ENCODE data around the gene DAP. TPM values are rescaled to one million over a fixed set of nuclear protein-coding genes. Genes with fewer than 3 reads are reported as not detected.
"Not testable (repeated sequence)": the region's sequence is repeated elsewhere in the genome, so short reads cannot be mapped to it uniquely, and the experiment has no call there.

Gene DAP
- polyA plus RNA-seq, 3 donors, result 60.9 to 69.0 (median 62.3) TPM

DNA sequence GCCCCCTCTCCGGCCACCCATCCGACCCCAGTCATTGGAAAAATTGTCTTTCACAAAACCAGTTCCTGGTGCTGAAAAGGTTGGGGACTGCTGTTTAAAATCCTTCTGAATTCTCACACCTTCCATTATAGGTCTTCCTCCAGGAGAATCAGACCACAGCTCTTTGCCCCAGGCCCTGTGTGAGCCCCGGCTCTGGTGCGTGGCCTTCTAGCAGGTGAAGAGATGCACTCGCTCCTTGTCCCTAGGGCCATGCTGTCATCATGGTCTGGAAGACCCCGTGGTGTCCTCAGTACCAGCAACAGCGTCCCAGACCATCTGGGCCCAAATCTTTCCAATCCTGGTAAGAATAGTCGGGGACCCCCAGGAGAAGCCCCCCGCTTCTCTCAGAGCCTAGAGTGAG lies 95.2 kb downstream of the DAP start:
- H4K20me1 ChIP-seq (ENCODE audit: insufficient read depth, low read length), result no peaks in the 10 kb centered on the region
- H3K36me3 Mint-ChIP-seq, result no peaks in the 10 kb centered on the region
- H3K4me2 ChIP-seq (replicated peaks; ENCODE audit: extremely low read depth, low read length, poor library complexity, severe bottlenecking), result no peak overlapping the region
- WGBS (ENCODE audit: insufficient coverage), result 93% methylated on average over 6 of the region's 9 CpGs
- no peak for DNase-seq
- no peak overlapping the region for H3K27ac Mint-ChIP-seq
- no peaks in the 10 kb centered on the region for H3K79me2 ChIP-seq (ENCODE audit: insufficient read depth, low read length)
- TF ChIP-seq, protein P1, sequence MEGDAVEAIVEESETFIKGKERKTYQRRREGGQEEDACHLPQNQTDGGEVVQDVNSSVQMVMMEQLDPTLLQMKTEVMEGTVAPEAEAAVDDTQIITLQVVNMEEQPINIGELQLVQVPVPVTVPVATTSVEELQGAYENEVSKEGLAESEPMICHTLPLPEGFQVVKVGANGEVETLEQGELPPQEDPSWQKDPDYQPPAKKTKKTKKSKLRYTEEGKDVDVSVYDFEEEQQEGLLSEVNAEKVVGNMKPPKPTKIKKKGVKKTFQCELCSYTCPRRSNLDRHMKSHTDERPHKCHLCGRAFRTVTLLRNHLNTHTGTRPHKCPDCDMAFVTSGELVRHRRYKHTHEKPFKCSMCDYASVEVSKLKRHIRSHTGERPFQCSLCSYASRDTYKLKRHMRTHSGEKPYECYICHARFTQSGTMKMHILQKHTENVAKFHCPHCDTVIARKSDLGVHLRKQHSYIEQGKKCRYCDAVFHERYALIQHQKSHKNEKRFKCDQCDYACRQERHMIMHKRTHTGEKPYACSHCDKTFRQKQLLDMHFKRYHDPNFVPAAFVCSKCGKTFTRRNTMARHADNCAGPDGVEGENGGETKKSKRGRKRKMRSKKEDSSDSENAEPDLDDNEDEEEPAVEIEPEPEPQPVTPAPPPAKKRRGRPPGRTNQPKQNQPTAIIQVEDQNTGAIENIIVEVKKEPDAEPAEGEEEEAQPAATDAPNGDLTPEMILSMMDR (IDR thresholded peaks at IDR 0.05), result no peak
- H3K4me1 ChIP-seq (ENCODE audit: control insufficient read depth in 1 of 2, insufficient read depth in 2 of 2, low read length in 2 of 2), result peaks cover 14 to 18% of the 10 kb centered on the region in 2 donors
- H2AFZ ChIP-seq (ENCODE audit: insufficient read depth, low read depth, low read length, poor library complexity, severe bottlenecking), result no peak overlapping the region
- H3K9ac ChIP-seq (ENCODE audit: insufficient read depth, low read length, poor library complexity, severe bottlenecking), result no peak overlapping the region
- no peak overlapping the region for H3K4me3 Mint-ChIP-seq
- intact Hi-C loops (cut with micrococcal nuclease), result no loop called here
- no peak overlapping the region for H3K4me3 ChIP-seq (replicated peaks in 1 of 3; ENCODE audit: low read depth in 2 of 3, low read length in 3 of 3)
- peaks cover 0 to 4% (median 1%) of the 10 kb centered on the region in 3 donors for H3K27me3 Mint-ChIP-seq (ENCODE audit: low read depth in 3 of 3)
- peaks cover 16% of the 10 kb centered on the region for H3K4me1 Mint-ChIP-seq
- peaks cover 0 to 4% (median 0%) of the 10 kb centered on the region in 7 donors for H3K9me3 Mint-ChIP-seq
- H3K27ac ChIP-seq (ENCODE audit: low read depth in 1 of 2, low read length in 2 of 2), result no peak overlapping the region
- H3K9me3 ChIP-seq (replicated peaks in 1 of 2; ENCODE audit: control insufficient read depth in 1 of 2, insufficient read depth in 1 of 2, low read length in 2 of 2), result no peaks in the 10 kb centered on the region
- no peaks in the 10 kb centered on the region for H3K36me3 ChIP-seq (replicated peaks in 1 of 2; ENCODE audit: control insufficient read depth in 1 of 2, insufficient read depth in 2 of 2, low read length in 2 of 2)
- H3K27me3 ChIP-seq (ENCODE audit: control insufficient read depth in 2 of 2, insufficient read depth in 2 of 2, low read length in 2 of 2), result no peaks in the 10 kb centered on the region

DNA sequence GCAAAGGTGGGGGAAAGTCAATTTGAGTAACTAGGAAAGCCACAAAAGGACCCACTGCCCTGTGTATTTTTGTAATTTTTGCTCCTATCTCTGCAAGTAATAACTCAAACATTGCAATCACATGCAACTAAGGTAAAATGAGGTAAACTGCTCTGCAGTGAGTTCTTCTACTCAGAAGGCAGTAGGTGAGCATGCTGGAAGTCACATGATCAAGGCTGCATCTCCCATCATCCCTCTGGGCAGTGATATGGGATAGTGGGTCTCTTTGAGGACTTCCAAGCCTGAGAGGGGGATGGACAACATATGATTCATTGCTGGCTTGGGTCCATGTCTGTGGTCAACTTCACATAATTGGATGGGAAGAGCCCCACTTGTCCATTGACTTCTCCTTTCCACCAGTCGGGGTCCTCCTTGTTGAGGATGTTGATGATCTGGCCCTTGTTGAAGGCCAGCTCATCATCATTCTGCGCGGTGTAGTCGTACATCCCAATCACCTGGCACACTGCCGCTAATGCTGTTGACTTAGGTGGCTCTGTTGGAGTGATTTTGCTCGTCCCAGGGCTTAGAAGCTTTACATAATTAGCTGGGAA lies 96.8 kb downstream of the DAP start:
- H3K9me3 ChIP-seq (replicated peaks in 1 of 2; ENCODE audit: control insufficient read depth in 1 of 2, insufficient read depth in 1 of 2, low read length in 2 of 2); H3K9ac ChIP-seq (ENCODE audit: insufficient read depth, low read length, poor library complexity, severe bottlenecking); H3K9me3 Mint-ChIP-seq; intact Hi-C loops (cut with micrococcal nuclease); H3K27me3 Mint-ChIP-seq (ENCODE audit: low read depth in 3 of 3); H3K36me3 Mint-ChIP-seq; H2AFZ ChIP-seq (ENCODE audit: insufficient read depth, low read depth, low read length, poor library complexity, severe bottlenecking); H3K79me2 ChIP-seq (ENCODE audit: insufficient read depth, low read length); H4K20me1 ChIP-seq (ENCODE audit: insufficient read depth, low read length); H3K4me3 Mint-ChIP-seq; H3K27me3 ChIP-seq (ENCODE audit: control insufficient read depth in 2 of 2, insufficient read depth in 2 of 2, low read length in 2 of 2); H3K27ac ChIP-seq (ENCODE audit: low read depth in 1 of 2, low read length in 2 of 2); H3K36me3 ChIP-seq (replicated peaks in 1 of 2; ENCODE audit: control insufficient read depth in 1 of 2, insufficient read depth in 2 of 2, low read length in 2 of 2); H3K4me2 ChIP-seq (replicated peaks; ENCODE audit: extremely low read depth, low read length, poor library complexity, severe bottlenecking); H3K27ac Mint-ChIP-seq; H3K4me3 ChIP-seq (replicated peaks in 1 of 3; ENCODE audit: low read depth in 2 of 3, low read length in 3 of 3): not testable (repeated sequence)
- peak in 1 of 3 donors; percentile 22 for DNase-seq
- 96% methylated on average over 5 of the region's 6 CpGs for WGBS (ENCODE audit: insufficient coverage)
- peaks cover 13 to 15% of the 10 kb centered on the region in 2 donors for H3K4me1 ChIP-seq (ENCODE audit: control insufficient read depth in 1 of 2, insufficient read depth in 2 of 2, low read length in 2 of 2)
- H3K4me1 Mint-ChIP-seq, result peaks cover 15% of the 10 kb centered on the region
